ENCODE measurements around the gene RASL10B.
A peak's percentile ranks its signal among the peaks of the same experiment; 100 is the strongest.

Gene RASL10B

GRCh38 chr17:35744830-35745229 lies 13.4 kb downstream of the RASL10B start:
- Mint-ChIP-seq H3K4me1 (peaks cover 5% of the 10 kb centered on the region), H3K9me3 (no peaks in the 10 kb centered on the region), H3K27me3 (ENCODE audit: low read depth) (peaks cover 55% of the 10 kb centered on the region), H3K27ac (no peak overlapping the region), H3K4me3 (no peak overlapping the region), H3K36me3 (ENCODE audit: low read depth) (no peaks in the 10 kb centered on the region)
- TF ChIP-seq, protein P1, sequence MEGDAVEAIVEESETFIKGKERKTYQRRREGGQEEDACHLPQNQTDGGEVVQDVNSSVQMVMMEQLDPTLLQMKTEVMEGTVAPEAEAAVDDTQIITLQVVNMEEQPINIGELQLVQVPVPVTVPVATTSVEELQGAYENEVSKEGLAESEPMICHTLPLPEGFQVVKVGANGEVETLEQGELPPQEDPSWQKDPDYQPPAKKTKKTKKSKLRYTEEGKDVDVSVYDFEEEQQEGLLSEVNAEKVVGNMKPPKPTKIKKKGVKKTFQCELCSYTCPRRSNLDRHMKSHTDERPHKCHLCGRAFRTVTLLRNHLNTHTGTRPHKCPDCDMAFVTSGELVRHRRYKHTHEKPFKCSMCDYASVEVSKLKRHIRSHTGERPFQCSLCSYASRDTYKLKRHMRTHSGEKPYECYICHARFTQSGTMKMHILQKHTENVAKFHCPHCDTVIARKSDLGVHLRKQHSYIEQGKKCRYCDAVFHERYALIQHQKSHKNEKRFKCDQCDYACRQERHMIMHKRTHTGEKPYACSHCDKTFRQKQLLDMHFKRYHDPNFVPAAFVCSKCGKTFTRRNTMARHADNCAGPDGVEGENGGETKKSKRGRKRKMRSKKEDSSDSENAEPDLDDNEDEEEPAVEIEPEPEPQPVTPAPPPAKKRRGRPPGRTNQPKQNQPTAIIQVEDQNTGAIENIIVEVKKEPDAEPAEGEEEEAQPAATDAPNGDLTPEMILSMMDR (IDR thresholded peaks at IDR 0.05; ENCODE audit: unreplicated experiment in 3 of 3): no peak

DNA sequence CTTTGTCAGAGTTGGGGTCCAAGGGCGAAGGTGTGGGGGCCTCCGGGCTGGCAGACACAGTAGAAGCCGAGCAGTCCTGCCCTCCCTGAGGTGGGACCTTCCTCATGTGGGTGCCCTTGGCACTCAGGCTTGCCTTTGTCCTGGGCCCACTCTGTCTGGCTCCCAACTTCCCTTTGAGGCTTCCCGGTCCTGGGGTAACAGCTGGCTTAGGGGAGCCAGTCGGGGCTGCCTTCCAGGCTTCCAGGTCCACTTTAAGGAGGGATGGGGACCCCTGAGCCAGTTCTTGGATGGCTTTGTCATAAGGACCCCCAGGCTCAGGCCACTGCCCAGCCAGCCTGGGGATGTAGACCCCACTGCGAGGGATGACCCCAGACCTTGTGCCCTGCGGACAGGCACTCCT lies 13.8 kb downstream of the RASL10B start:
- TF ChIP-seq, protein P1 (IDR thresholded peaks at IDR 0.05; ENCODE audit: unreplicated experiment in 3 of 3): no peak
- Mint-ChIP-seq H3K9me3 (no peaks in the 10 kb centered on the region), H3K4me3 (no peak overlapping the region), H3K27ac (no peak overlapping the region), H3K4me1 (peaks cover 5% of the 10 kb centered on the region), H3K36me3 (ENCODE audit: low read depth) (no peaks in the 10 kb centered on the region), H3K27me3 (ENCODE audit: low read depth) (peaks cover 55% of the 10 kb centered on the region)

DNA sequence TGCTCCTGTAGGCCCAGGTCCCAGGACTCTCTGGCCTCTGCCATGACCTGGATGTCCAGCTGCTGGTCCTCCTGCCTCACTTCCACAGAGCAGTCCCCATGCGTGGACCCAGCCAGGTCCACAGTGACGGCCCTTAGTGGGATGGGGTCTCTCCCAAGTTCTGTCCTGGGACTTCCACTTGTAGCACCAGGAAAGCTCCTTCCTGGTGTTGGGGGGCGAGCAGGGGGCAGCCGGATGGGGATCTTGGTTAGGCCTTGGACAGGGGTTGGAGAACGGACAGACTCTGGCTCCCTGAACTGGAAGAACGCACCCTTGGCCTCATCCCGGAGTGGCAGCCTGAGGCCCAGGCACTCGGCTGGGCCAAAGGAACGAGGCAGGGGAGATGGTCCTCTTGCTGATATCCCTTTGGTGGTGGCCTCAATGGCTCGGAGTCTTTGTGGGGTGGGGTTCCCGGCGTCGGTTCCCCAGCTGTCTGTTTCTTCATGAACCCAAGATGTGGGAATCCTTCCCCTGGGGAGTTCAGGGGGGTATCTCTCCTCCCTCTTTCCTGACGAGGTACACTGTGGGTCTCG lies 14.4 kb downstream of the RASL10B start:
- Mint-ChIP-seq H3K36me3 (ENCODE audit: low read depth) (no peaks in the 10 kb centered on the region), H3K27me3 (ENCODE audit: low read depth) (peaks cover 55% of the 10 kb centered on the region), H3K9me3 (no peaks in the 10 kb centered on the region), H3K4me1 (peaks cover 5% of the 10 kb centered on the region), H3K4me3 (no peak overlapping the region), H3K27ac (no peak overlapping the region)
- TF ChIP-seq, protein P1 (IDR thresholded peaks at IDR 0.05; ENCODE audit: unreplicated experiment in 3 of 3): no peak

DNA sequence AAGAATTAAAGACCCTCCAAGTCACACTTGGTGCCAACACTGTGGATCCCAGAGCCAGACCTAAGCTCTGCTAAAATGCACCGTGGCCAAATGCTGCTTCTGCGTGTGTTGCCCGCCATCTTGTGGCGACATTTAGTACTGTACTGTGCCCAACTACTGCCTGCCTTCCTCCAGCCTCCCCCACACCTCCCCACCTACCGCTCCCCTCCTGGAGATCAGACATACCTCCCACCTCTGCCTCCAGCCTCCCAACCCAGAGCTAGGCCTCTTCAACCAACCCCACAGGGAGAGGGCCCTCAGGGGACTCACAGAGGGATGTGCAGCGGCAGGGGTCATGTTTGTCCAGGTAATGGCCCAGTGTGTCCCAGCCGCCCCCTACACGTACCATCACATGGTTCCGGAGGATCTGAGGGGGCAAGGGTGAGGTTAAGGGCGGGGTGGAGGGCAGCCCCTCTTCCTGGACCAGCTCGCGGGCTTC lies 16.1 kb downstream of the RASL10B start:
- no peaks in the 10 kb centered on the region for H3K36me3 Mint-ChIP-seq (ENCODE audit: low read depth)
- H3K4me1 Mint-ChIP-seq: peaks cover 5% of the 10 kb centered on the region
- H3K27ac Mint-ChIP-seq: no peak overlapping the region
- H3K9me3 Mint-ChIP-seq: no peaks in the 10 kb centered on the region
- no peak overlapping the region for H3K4me3 Mint-ChIP-seq
- TF ChIP-seq, protein P1 (IDR thresholded peaks at IDR 0.05; ENCODE audit: unreplicated experiment in 3 of 3): peak; percentile 85 to 89 (median 87)
- H3K27me3 Mint-ChIP-seq (ENCODE audit: low read depth): peaks cover 45% of the 10 kb centered on the region

- H3K4me1 Mint-ChIP-seq: peaks cover 5% of the 10 kb centered on the region
- H3K27me3 Mint-ChIP-seq (ENCODE audit: low read depth): peaks cover 44% of the 10 kb centered on the region
- TF ChIP-seq, protein P1 (IDR thresholded peaks at IDR 0.05; ENCODE audit: unreplicated experiment in 3 of 3): no peak
- no peak overlapping the region for H3K27ac Mint-ChIP-seq
- no peak overlapping the region for H3K4me3 Mint-ChIP-seq
- H3K36me3 Mint-ChIP-seq (ENCODE audit: low read depth): no peaks in the 10 kb centered on the region
- H3K9me3 Mint-ChIP-seq: no peaks in the 10 kb centered on the region
These were observed 17.0 kb downstream of the RASL10B start for GRCh38 chr17:35748341-35748841.

- Mint-ChIP-seq H3K27me3 (ENCODE audit: low read depth) (peaks cover 38% of the 10 kb centered on the region), H3K4me3 (no peak overlapping the region), H3K9me3 (no peaks in the 10 kb centered on the region), H3K27ac (no peak overlapping the region), H3K36me3 (ENCODE audit: low read depth) (no peaks in the 10 kb centered on the region), H3K4me1 (no peaks in the 10 kb centered on the region)
- TF ChIP-seq, protein P1 (IDR thresholded peaks at IDR 0.05; ENCODE audit: unreplicated experiment in 3 of 3): no peak
These were observed 17.5 kb downstream of the RASL10B start for GRCh38 chr17:35748979-35749378.
